22Rv1 (cell line): ENCODE data around the gene TEX11.
"Not testable (repeated sequence)": the region's sequence is repeated elsewhere in the genome, so short reads cannot be mapped to it uniquely, and the experiment has no call there.

Source experiments
- H3K27ac ChIP-seq: fragments of 450-650 bp; 2 replicates; pipeline ENCODE4 v1.5.1; 2017
- CTCF ChIP-seq: fragments of 450-650 bp; IDR thresholded peaks from 2 replicates; pipeline ENCODE4 v1.5.1; 2017; ENCODE audit warnings: mild to moderate bottlenecking
- ZFX ChIP-seq: fragments of 450-650 bp; IDR thresholded peaks from 2 replicates; pipeline ENCODE4 v1.6.1; 2017; ENCODE audit warnings: antibody characterized with exemption, borderline replicate concordance

Gene TEX11

GRCh38 chrX:70527610-70528345 lies 380.7 kb downstream of the TEX11 start:
- TF ChIP-seq ZFX (no peak), CTCF (no peak)

GRCh38 chrX:70527053-70527452 lies 381.5 kb downstream of the TEX11 start:
- H3K27ac ChIP-seq, result peak overlapping the region; percentile 69
- TF ChIP-seq CTCF, result no peak
- no peak for TF ChIP-seq ZFX

More at GRCh38 chrX:70527610-70528345, 380.7 kb downstream of the TEX11 start:
- peak overlapping the region; percentile 69 for H3K27ac ChIP-seq

- no peak for TF ChIP-seq ZFX
- no peak for TF ChIP-seq CTCF
Observed at GRCh38 chrX:70525733-70526132, 382.8 kb downstream of the TEX11 start.

GRCh38 chrX:70515692-70516091 lies 392.8 kb downstream of the TEX11 start:
- H3K27ac ChIP-seq, result not testable (repeated sequence)

More at GRCh38 chrX:70525733-70526132, 382.8 kb downstream of the TEX11 start:
- peak overlapping the region; percentile 69 for H3K27ac ChIP-seq

- not testable (repeated sequence) for H3K27ac ChIP-seq
Observed at GRCh38 chrX:70515270-70515669, 393.2 kb downstream of the TEX11 start.

GRCh38 chrX:70509078-70509477 lies 399.4 kb downstream of the TEX11 start:
- no peak overlapping the region for H3K27ac ChIP-seq
- no peak for TF ChIP-seq CTCF
- TF ChIP-seq ZFX, result no peak

- no peak overlapping the region for H3K27ac ChIP-seq
- TF ChIP-seq ZFX, result no peak
- no peak for TF ChIP-seq CTCF
Observed at GRCh38 chrX:70508296-70508911, 400.1 kb downstream of the TEX11 start.

GRCh38 chrX:70505451-70505841 lies 403.1 kb downstream of the TEX11 start:
- no peak for TF ChIP-seq ZFX
- TF ChIP-seq CTCF, result no peak

More at GRCh38 chrX:70505451-70505841, 403.1 kb downstream of the TEX11 start:
- no peak overlapping the region for H3K27ac ChIP-seq
